SK-N-SH (cell line): Measurements from ENCODE around the gene RHOT2. TPM values are rescaled to one million over a fixed set of nuclear protein-coding genes. Genes with fewer than 3 reads are reported as not detected.
A peak's percentile ranks its signal among the peaks of the same experiment; 100 is the strongest.

ENCODE experiments used
- CTCF ChIA-PET: fragments of 300-600, 350-600 bp; formaldehyde crosslinking; extraction: SDS; loops from one replicate; lab custom pipeline; 2021; lab: Yijun Ruan, JAX
- POLR2A ChIA-PET: fragments of 350-600 bp; sonication (Branson Sonifier 250); formaldehyde crosslinking; extraction: SDS; loops from one replicate; lab custom pipeline; 2020; ENCODE audit warnings: antibody characterized with exemption, inconsistent platforms; lab: Yijun Ruan, JAX
- DNase-seq: peaks from one replicate; pipeline ENCODE4 v3.0.0; 2012
- H2AFZ ChIP-seq: fragments of 200-600 bp; sonication (generic); 2 replicates; pipeline ENCODE4 v1.8.1; 2016; ENCODE audit warnings: antibody characterized with exemption, mild to moderate bottlenecking, low read depth
- H3F3A ChIP-seq: fragments of 200-600 bp; sonication (generic); replicated peaks from 2 replicates; pipeline ENCODE3; 2016; ENCODE audit warnings: antibody characterized with exemption, mild to moderate bottlenecking; ENCODE audit not compliant: insufficient read depth
- H3K27ac ChIP-seq, 2 experiments: fragments of 200-500 bp in 1 of 2; fragments of 200-600 bp in 1 of 2; sonication (Bioruptor generic) in 1 of 2; sonication (generic), shearing (Covaris generic) in 1 of 2; 2 replicates each; pipeline versions ENCODE4 v1.5.1 to v1.6.1; 2014 to 2016; ENCODE audit warnings: low read depth in 2 of 2, inconsistent platforms in 1 of 2, low read length in 1 of 2, mild to moderate bottlenecking in 1 of 2, mixed read lengths in 1 of 2
- H3K27me3 ChIP-seq: fragments of 200-600 bp; sonication (generic), shearing (Covaris generic); 2 replicates; pipeline ENCODE4 v1.6.1; 2016; ENCODE audit warnings: mixed run types; ENCODE audit not compliant: insufficient read depth
- H3K36me3 ChIP-seq, 2 experiments: fragments of 200-500 bp in 1 of 2; fragments of 200-600 bp in 1 of 2; sonication (Bioruptor generic) in 1 of 2; sonication (generic) in 1 of 2; replicated peaks in 1 of 2; 2 replicates each; pipeline versions ENCODE3 to v1.5.1; 2014 to 2016; ENCODE audit warnings: low read length in 1 of 2, mild to moderate bottlenecking in 1 of 2; ENCODE audit not compliant: insufficient read depth in 2 of 2, control insufficient read depth in 1 of 2
- H3K4me1 ChIP-seq, 2 experiments: fragments of 200-500 bp in 1 of 2; fragments of 200-600 bp in 1 of 2; sonication (Bioruptor generic) in 1 of 2; sonication (generic), shearing (Covaris generic) in 1 of 2; 2 replicates each; pipeline versions ENCODE4 v1.5.1 to v1.6.1; 2014 to 2016; ENCODE audit warnings: low read depth in 1 of 2, low read length in 1 of 2, mixed run types in 1 of 2; ENCODE audit not compliant: insufficient read depth in 2 of 2, control insufficient read depth in 1 of 2
- H3K4me2 ChIP-seq: fragments of 200-600 bp; sonication (generic), shearing (Covaris generic); 2 replicates; pipeline ENCODE4 v1.6.1; 2017; ENCODE audit warnings: mixed run types
- H3K4me3 ChIP-seq, 2 experiments: fragments of 200-500 bp in 1 of 2; fragments of 200-600 bp in 1 of 2; sonication (Bioruptor generic) in 1 of 2; sonication (generic), shearing (Covaris generic) in 1 of 2; 2 replicates each; pipeline versions ENCODE4 v1.5.1 to v1.8.1; 2014 to 2016; ENCODE audit warnings: low read depth in 2 of 2, inconsistent platforms in 1 of 2, low read length in 1 of 2, mild to moderate bottlenecking in 1 of 2, mixed read lengths in 1 of 2, moderate library complexity in 1 of 2
- H3K79me2 ChIP-seq: fragments of 200-600 bp; sonication (generic); 2 replicates; pipeline ENCODE4 v1.8.1; 2017; ENCODE audit warnings: mild to moderate bottlenecking; ENCODE audit not compliant: insufficient read depth
- H3K9ac ChIP-seq: fragments of 200-600 bp; sonication (generic); 2 replicates; pipeline ENCODE4 v1.6.1; 2017; ENCODE audit warnings: mixed run types
- H3K9me2 ChIP-seq: fragments of 200-600 bp; sonication (generic); 2 replicates; pipeline ENCODE4 v1.6.1; 2017; ENCODE audit warnings: mixed run types
- H3K9me3 ChIP-seq: fragments of 200-600 bp; sonication (generic); 2 replicates; pipeline ENCODE4 v1.6.1; 2017; ENCODE audit warnings: mixed run types, mild to moderate bottlenecking, moderate library complexity
- H4K20me1 ChIP-seq: fragments of 200-600 bp; sonication (generic); 2 replicates; pipeline ENCODE4 v1.6.1; 2017; ENCODE audit warnings: mild to moderate bottlenecking, mixed run types; ENCODE audit not compliant: insufficient read depth
- CHD2 ChIP-seq: fragments of 150-350 bp; IDR thresholded peaks from 2 replicates; pipeline ENCODE4 v1.6.1; 2018; ENCODE audit warnings: low read length; ENCODE audit not compliant: partially characterized antibody
- ELF1 ChIP-seq: IDR thresholded peaks from 2 replicates; pipeline ENCODE4 v1.4.0; 2012
- EP300 ChIP-seq, 2 experiments: IDR thresholded peaks; 2 replicates each; pipeline versions ENCODE4 v1.4.0 to v1.6.1; 2012; ENCODE audit warnings: borderline replicate concordance in 1 of 2, low read depth in 1 of 2, low read length in 1 of 2
- FOXJ3 ChIP-seq: sonication (generic); formaldehyde crosslinking; IDR thresholded peaks from 2 replicates; pipeline ENCODE4 v1.5.1; 2020; ENCODE audit warnings: mild to moderate bottlenecking, missing genetic modification reagents
- FOXM1 ChIP-seq: IDR thresholded peaks from 2 replicates; pipeline ENCODE4 v1.4.0; 2012; ENCODE audit warnings: low read depth, mild to moderate bottlenecking
- GABPA ChIP-seq: IDR thresholded peaks from 2 replicates; pipeline ENCODE4 v1.4.0; 2012; ENCODE audit warnings: low read depth, mild to moderate bottlenecking
- GATA2 ChIP-seq: sonication (generic); formaldehyde crosslinking; IDR thresholded peaks from 2 replicates; pipeline ENCODE4 v1.5.0; 2020; ENCODE audit warnings: mild to moderate bottlenecking, missing genetic modification reagents
- JUND ChIP-seq: IDR thresholded peaks from 2 replicates; pipeline ENCODE4 v1.4.0; 2012
- MEF2A ChIP-seq: IDR thresholded peaks from 2 replicates; pipeline ENCODE4 v1.4.0; 2012; ENCODE audit warnings: low read depth, borderline replicate concordance
- MXI1 ChIP-seq: IDR thresholded peaks from 2 replicates; pipeline ENCODE4 v1.6.1; 2012; ENCODE audit warnings: mild to moderate bottlenecking, low read depth, low read length, improper control_type of control experiment
- NFIC ChIP-seq: IDR thresholded peaks from 2 replicates; pipeline ENCODE4 v1.4.0; 2012; ENCODE audit warnings: borderline replicate concordance
- NRF1 ChIP-seq: IDR thresholded peaks from 2 replicates; pipeline ENCODE4 v1.6.1; 2012; ENCODE audit warnings: low read depth, mild to moderate bottlenecking, low read length
- RAD21 ChIP-seq: IDR thresholded peaks from 2 replicates; pipeline ENCODE4 v1.6.1; 2012; ENCODE audit warnings: mild to moderate bottlenecking, low read length
- RCOR1 ChIP-seq: fragments of 150-350 bp; IDR thresholded peaks from 2 replicates; pipeline ENCODE4 v1.6.1; 2017; ENCODE audit warnings: antibody characterized with exemption, low read length
- RFX5 ChIP-seq: IDR thresholded peaks from 2 replicates; pipeline ENCODE4 v1.6.1; 2012; ENCODE audit warnings: mild to moderate bottlenecking, improper control_type of control experiment, low read length
- RXRA ChIP-seq: IDR thresholded peaks from 2 replicates; pipeline ENCODE4 v1.4.0; 2012; ENCODE audit warnings: low read depth, mild to moderate bottlenecking, borderline replicate concordance
- SIN3A ChIP-seq: IDR thresholded peaks from 2 replicates; pipeline ENCODE4 v1.6.1; 2012; ENCODE audit warnings: low read depth, mild to moderate bottlenecking, low read length, moderate library complexity, borderline replicate concordance
- SMC3 ChIP-seq: IDR thresholded peaks from 2 replicates; pipeline ENCODE4 v1.6.1; 2012; ENCODE audit warnings: low read depth, low read length, improper control_type of control experiment
- TAF1 ChIP-seq: IDR thresholded peaks from 2 replicates; pipeline ENCODE4 v1.6.1; 2012; ENCODE audit warnings: low read depth, mild to moderate bottlenecking, low read length, moderate library complexity, borderline replicate concordance
- TCF12 ChIP-seq: IDR thresholded peaks from 2 replicates; pipeline ENCODE4 v1.4.0; 2012
- YY1 ChIP-seq: IDR thresholded peaks from 2 replicates; pipeline ENCODE4 v1.4.0; 2012; ENCODE audit warnings: low read depth, mild to moderate bottlenecking
- WGBS: methylation state at CpG from one replicate; pipeline ENCODE4 v1.1.6; 2017; ENCODE audit warnings: low lambda C conversion rate; 5-methylcytosine and 5-hydroxymethylcytosine counted together
- polyA plus RNA-seq, 3 experiments: library from polyadenylated mRNA; depleted of rRNA; stranded (reverse); fragments of >200 nt; gene quantifications; 2 replicates each; pipeline ENCODE4 v1.2.3, GENCODE V29; 2012
- TF ChIP-seq, protein P1 (sequence below): fragments of 150-350 bp; IDR thresholded peaks from 2 replicates; pipeline ENCODE4 v1.6.1; 2017; ENCODE audit warnings: antibody characterized with exemption, low read length, low read depth, borderline replicate concordance
- TF ChIP-seq, protein P2 (sequence below): fragments of 150-350 bp; IDR thresholded peaks from 2 replicates; pipeline ENCODE4 v1.6.1; 2016; ENCODE audit warnings: mild to moderate bottlenecking, low read depth, low read length
- TF ChIP-seq, protein P3 (sequence below): IDR thresholded peaks from 2 replicates; pipeline ENCODE4 v1.6.1; 2012; ENCODE audit warnings: mild to moderate bottlenecking, low read depth, low read length, moderate library complexity
- TF ChIP-seq, protein P4 (sequence below): IDR thresholded peaks from 2 replicates; pipeline ENCODE4 v1.4.0; 2012; ENCODE audit warnings: low read depth, borderline replicate concordance

RHOT2 gene
- polyA plus RNA-seq, 1 of the 3 experiments (the other 2 are of a cell fraction): 229 TPM

DNA sequence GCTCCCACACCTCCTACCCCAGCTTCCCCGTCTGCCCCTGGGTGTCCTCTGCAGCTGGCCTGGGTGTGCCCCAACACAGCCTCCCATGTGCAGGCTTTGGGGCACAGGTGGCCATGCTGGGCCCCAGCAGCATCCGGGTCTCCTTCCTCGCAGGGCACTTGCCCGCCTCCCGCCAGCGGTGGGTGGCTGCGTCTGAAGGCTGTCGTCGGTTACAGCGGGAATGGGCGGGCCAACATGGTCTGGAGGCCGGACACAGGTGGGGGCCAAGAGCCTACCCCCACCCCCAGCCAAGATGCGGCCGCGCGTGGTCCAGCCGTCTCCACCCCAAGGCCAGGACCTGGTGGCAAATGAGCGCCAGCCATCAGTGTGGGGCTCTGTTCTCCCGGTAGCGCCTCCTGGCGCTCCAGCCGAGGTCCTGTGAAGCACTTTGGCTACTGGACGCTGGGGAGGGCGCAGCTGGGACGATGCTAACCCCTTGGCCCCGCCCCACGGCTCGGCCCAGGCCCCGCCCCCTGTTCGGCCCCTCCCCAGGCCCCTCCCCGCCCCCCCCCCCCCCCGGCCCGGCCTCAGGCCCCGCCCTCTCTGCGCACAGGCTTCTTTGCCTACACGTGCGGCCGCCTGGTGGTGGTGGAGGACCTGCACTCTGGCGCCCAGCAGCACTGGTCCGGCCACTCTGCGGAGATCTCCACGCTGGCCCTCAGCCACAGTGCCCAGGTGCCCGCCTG lies 7.3 kb upstream of the RHOT2 start:
- POLR2A ChIA-PET: interaction anchor here (0.9 to 1.5 kb wide), 7 partner anchors 9 to 72 kb away, joined by 3 to 13 read pairs (median 4); partner anchors contain the start of genes ANTKMT, METRN, METTL26 and STUB1
- CTCF ChIA-PET: interaction anchor here (0.7 to 6.7 kb wide), 17 partner anchors 9 to 269 kb away, joined by 3 to 92 read pairs (median 4); partner anchors contain the start of genes JMJD8, MCRIP2, METRN and RHBDL1
- 36% methylated on average over 11 of the region's 43 CpGs for WGBS
- H4K20me1 ChIP-seq: no peaks in the 10 kb centered on the region
- 0 out of 2 replicates have a peak overlapping the region, but pooled peaks have one; percentile 37 for H2AFZ ChIP-seq
- no peaks in the 10 kb centered on the region for H3F3A ChIP-seq
- peak overlapping the region; percentile 45 to 96 for H3K27ac ChIP-seq
- H3K27me3 ChIP-seq: no peaks in the 10 kb centered on the region
- H3K79me2 ChIP-seq: no peaks in the 10 kb centered on the region
- peaks cover 0 to 44% of the 10 kb centered on the region in 2 experiments for H3K36me3 ChIP-seq
- H3K4me3 ChIP-seq: peak overlapping the region in 1 of 2 experiments; percentile 40; a peak in 2 of 4 replicates
- H3K9me3 ChIP-seq: no peaks in the 10 kb centered on the region
- peaks cover 3 to 35% of the 10 kb centered on the region in 2 experiments; a peak in 3 of 4 replicates for H3K4me1 ChIP-seq
- peak overlapping the region; percentile 63; the same call in 1 of the 2 replicates for H3K4me2 ChIP-seq
- no peak overlapping the region for H3K9ac ChIP-seq
- H3K9me2 ChIP-seq: no peaks in the 10 kb centered on the region
- DNase-seq: peak; percentile 98
- TF ChIP-seq FOXJ3 (CRISPR knock-in tag) (no peak), TCF12 (no peak; the same call in 1 of the 2 replicates), JUND (no peak), MXI1 (peak; percentile 68), RFX5 (no peak), EP300 (IDR thresholded peaks at IDR 0.05; ENCODE audit: borderline replicate concordance in 1 of 2, low read depth in 1 of 2, low read length in 1 of 2) (no peak; a peak in 1 of 4 replicates), GABPA (no peak), RXRA (no peak), SMC3 (peak; percentile 23), SIN3A (no peak), CHD2 (peak; percentile 38), NRF1 (peak; percentile 20; the same call in 1 of the 2 replicates), RCOR1 (0 out of 2 replicates have a peak, but pooled peaks have one; percentile 8), RAD21 (peak; percentile 14; the same call in 1 of the 2 replicates), GATA2 (CRISPR knock-in tag) (no peak), YY1 (0 out of 2 replicates have a peak, but pooled peaks have one; percentile 43), TAF1 (peak; percentile 19; the same call in 1 of the 2 replicates), MEF2A (no peak), FOXM1 (no peak), NFIC (no peak), ELF1 (no peak)
- TF ChIP-seq, protein P1, sequence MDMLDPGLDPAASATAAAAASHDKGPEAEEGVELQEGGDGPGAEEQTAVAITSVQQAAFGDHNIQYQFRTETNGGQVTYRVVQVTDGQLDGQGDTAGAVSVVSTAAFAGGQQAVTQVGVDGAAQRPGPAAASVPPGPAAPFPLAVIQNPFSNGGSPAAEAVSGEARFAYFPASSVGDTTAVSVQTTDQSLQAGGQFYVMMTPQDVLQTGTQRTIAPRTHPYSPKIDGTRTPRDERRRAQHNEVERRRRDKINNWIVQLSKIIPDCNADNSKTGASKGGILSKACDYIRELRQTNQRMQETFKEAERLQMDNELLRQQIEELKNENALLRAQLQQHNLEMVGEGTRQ: no peak
- TF ChIP-seq, protein P2, sequence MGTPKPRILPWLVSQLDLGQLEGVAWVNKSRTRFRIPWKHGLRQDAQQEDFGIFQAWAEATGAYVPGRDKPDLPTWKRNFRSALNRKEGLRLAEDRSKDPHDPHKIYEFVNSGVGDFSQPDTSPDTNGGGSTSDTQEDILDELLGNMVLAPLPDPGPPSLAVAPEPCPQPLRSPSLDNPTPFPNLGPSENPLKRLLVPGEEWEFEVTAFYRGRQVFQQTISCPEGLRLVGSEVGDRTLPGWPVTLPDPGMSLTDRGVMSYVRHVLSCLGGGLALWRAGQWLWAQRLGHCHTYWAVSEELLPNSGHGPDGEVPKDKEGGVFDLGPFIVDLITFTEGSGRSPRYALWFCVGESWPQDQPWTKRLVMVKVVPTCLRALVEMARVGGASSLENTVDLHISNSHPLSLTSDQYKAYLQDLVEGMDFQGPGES: no peak
- TF ChIP-seq, protein P3, sequence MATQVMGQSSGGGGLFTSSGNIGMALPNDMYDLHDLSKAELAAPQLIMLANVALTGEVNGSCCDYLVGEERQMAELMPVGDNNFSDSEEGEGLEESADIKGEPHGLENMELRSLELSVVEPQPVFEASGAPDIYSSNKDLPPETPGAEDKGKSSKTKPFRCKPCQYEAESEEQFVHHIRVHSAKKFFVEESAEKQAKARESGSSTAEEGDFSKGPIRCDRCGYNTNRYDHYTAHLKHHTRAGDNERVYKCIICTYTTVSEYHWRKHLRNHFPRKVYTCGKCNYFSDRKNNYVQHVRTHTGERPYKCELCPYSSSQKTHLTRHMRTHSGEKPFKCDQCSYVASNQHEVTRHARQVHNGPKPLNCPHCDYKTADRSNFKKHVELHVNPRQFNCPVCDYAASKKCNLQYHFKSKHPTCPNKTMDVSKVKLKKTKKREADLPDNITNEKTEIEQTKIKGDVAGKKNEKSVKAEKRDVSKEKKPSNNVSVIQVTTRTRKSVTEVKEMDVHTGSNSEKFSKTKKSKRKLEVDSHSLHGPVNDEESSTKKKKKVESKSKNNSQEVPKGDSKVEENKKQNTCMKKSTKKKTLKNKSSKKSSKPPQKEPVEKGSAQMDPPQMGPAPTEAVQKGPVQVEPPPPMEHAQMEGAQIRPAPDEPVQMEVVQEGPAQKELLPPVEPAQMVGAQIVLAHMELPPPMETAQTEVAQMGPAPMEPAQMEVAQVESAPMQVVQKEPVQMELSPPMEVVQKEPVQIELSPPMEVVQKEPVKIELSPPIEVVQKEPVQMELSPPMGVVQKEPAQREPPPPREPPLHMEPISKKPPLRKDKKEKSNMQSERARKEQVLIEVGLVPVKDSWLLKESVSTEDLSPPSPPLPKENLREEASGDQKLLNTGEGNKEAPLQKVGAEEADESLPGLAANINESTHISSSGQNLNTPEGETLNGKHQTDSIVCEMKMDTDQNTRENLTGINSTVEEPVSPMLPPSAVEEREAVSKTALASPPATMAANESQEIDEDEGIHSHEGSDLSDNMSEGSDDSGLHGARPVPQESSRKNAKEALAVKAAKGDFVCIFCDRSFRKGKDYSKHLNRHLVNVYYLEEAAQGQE: no peak
- TF ChIP-seq, protein P4, sequence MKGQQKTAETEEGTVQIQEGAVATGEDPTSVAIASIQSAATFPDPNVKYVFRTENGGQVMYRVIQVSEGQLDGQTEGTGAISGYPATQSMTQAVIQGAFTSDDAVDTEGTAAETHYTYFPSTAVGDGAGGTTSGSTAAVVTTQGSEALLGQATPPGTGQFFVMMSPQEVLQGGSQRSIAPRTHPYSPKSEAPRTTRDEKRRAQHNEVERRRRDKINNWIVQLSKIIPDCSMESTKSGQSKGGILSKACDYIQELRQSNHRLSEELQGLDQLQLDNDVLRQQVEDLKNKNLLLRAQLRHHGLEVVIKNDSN: no peak
